Hematopoietic multipotent progenitor cell (in vitro differentiated cells): ENCODE data around the gene KRT35. TPM values are rescaled to one million over a fixed set of nuclear protein-coding genes. Genes with fewer than 3 reads are reported as not detected.

ENCODE experiments used
- DNase-seq, 3 donors: peaks; one replicate each; pipeline ENCODE4 v3.0.0-alpha.2; 2011 to 2015; ENCODE audit warnings: low read depth in 2 of 3, low spot score in 2 of 3
- total RNA-seq: library from RNA; depleted of rRNA; stranded (reverse); fragments of >200 nt; gene quantifications from one replicate; pipeline ENCODE4 v1.2.3, GENCODE V29; 2012

The KRT35 gene
- total RNA-seq, 1 donor: not detected

DNA sequence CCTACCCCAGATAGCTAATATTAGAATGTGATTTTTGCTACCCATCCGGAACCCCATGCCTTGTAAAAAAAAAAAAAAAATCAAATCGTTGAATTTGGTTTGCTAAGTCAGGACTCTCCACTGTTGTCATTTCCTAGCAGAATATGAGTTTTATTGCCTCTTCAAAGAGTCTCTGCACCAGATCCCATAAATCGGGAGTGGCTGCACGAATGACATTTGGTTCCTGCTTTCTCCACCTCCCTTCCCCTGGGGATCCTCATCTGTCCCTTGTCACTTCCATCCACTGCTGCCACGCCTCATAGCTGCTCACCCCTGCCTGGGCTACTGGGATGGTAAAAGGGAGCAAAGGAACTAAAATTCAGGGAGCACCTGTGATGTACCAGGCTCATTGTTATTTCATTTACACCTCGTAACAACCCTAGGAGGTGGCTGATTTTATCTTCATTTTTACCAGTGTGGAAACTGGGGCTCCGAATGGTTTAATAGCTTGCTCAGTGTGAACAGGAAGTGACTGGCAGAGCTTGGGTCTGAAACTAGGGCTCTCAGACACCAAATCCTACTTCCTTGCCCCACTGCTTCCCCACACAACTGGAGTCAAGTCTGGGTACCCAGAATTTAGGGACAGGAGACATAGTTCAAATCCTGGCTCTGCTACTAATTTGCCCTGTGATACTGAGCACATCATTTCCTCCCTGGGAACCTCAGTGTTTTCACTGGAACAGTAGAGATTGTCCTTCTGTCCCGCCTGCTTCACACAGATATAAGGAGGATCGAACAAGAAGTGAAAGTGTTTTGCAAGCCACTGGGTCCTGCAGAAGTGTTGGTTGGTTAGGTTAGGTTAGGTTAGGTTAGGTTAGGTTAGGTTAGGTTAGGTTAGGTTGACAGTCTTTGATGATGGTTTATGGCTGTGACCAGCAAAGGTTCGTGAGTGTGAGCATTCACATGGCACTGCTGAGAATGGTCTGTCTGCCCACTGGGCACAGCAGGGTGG is 9.3 kb upstream of the KRT35 start:
- no peak for DNase-seq

- no peak for DNase-seq
These were observed 8.6 kb upstream of the KRT35 start, which contains the start of gene KRT36 for GRCh38 chr17:41489531-41489930. TSS of gene KRT36 (minus strand) at chr17:41489910. CDS start at chr17:41489864, 46 bp downstream.

DNA sequence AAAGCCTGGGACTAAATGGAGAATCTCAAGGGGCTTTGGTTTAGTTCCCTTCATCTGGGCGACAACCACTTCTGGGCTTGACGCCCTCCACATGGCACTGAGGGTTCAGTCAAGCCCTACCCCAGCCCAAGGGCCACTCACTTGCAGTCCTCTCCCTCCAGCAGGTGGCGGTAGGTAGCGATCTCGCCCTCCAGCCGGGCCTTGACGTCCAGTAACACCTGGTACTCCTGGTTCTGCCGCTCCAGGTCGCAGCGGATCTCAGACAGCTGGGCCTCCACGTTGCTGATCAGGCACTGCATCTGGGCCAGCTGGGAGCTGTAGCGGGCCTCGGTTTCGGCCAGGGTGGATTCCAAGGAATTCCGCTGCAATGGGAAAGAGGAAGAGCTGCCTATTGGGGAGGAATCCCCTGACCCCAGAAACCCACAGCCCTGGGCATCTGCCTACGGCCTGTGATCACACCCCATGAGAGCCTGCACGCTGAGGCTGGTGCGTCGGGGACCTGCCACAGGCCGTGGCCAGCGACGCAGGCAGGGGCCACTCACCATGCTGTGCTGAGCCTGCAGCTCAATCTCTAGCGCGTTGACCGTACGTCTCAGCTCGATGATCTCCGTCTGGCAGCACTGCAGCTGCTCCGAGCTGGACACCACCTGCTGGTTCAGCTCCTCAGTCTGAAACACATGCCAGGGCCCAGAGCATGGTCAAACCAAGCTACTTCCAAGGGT is 6.0 kb upstream of the KRT35 start:
- peak in 2 of 3 donors; percentile 14 to 39 for DNase-seq

- DNase-seq: no peak
These were observed 5.4 kb upstream of the KRT35 start for GRCh38 chr17:41486316-41486715.

- DNase-seq: no peak
These were observed 4.3 kb upstream of the KRT35 start for GRCh38 chr17:41484920-41485904.

DNA sequence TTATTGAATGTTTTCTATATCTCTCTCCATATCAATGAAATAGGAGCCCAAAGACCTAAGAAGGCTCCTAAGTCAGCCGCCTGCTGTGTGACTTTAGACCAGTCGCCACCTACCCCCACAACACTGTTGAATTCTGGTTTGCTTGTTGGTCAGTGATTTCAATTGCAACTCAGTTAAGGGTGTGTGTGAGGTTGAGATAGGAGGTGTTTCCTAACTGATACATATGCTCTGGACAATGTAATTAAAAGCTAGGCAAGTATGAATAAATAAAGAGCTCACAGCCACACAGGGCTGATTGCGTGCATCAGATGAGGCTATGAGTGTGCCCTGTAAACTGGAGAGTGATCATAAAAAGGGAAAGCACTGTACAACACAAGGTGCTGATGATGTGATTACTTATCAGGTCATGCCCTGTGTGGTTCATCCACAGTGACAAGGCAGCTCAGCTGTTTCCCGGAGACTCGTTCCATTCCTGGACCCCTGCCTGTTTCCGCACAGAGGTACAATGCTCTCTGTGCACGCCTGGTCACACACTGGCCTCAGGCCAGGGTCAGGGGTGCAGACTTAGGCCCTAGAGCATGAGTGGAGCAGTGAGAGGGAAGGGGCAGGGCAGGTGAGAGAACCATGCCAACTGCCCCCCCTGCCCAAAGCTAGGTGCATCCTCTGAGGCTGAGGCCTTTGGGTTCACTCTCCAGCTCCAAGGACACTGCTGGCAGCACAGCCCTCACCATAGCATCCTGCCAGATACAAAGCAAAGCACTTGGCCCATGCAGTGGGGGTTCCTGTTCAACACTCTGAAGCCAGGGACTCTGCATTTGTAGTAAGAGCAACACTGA is 3.3 kb upstream of the KRT35 start:
- DNase-seq: no peak

DNA sequence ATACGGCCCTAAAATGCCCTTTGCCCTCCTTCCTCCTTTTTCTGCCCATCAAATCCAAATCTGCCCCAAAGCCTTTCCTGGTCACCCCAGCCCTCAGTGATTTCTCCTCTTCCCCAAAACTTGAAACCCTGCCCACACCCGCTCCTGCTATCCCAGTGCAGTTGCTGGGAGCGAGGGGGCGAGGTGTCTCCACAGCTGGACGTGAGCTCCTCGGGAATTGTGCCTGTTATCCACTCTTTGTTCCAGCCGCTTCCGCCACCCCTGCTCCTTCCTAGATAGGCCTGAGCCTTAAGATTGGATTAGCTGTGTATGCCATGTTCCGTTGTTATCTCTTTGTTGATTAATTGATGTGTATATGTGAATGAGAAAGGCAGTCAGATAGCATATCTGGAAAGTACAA is 2.6 kb upstream of the KRT35 start:
- DNase-seq: no peak

- DNase-seq: no peak
These were observed 370 bp downstream of the KRT35 start for GRCh38 chr17:41480581-41480980.

GRCh38 chr17:41480136-41480535 is 815 bp downstream of the KRT35 start:
- no peak for DNase-seq

DNA sequence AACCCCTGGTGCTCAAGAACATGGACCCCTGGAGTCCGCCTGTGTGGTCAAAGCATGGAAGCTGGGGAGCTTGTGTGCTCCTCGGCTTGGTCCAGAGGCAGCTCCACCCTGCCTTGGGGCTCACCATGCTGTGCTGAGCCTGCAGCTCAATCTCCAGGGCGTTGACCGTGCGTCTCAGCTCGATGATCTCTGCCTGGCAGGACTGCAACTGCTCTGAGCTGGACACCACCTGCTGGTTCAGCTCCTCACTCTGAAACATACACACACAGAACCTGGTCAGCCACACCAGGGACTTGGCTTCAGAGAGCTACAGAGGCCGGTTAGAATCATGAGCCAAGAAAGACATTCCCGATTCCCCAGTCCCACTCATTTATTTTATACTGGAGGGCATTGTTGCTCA is 2.7 kb downstream of the KRT35 start:
- DNase-seq: no peak

DNA sequence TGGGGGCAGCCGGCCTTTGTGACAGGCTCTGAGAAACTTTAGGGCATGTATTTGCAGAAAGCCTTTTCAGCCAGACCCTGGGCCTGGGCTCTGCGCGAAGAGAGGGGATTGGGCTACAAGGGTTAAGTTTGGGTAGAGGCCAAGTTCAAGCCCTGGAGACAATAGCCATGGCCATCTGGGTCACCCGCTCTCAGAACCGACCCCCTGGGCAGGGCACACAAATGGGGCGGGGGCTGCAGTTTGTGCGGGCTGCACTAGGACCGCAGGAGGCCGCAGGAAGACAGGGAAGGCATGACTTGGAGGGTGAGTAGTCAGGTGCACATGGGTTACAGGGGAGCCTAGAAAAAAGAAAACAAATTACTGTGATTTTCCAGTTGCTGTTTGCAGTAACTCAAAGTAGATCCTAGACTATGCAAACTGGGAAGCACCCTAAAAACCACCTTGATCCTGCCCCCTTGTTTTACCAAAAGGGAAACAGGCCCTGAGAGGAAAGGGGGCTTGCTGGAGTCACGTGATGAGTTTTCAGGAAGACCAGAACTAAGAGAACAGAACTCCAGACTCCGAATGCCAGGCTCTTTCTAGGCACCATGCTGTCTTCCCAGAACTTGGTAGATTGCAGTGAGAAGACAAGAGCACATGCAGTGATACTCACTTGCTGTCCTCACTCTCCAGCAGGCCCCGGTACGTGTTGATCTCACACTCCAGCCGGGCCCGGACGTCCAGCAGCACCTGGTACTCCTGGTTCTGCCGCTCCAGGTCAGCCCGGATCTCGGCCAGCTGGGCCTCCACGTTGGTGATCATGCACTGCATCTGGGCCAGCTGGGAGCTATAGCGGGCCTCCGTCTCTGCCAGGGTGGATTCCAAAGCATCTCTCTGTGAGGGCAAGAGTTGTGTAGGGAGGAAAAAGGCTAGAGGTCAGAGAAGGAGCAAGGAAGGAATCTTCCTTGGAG is 3.8 kb downstream of the KRT35 start:
- DNase-seq: no peak

DNA sequence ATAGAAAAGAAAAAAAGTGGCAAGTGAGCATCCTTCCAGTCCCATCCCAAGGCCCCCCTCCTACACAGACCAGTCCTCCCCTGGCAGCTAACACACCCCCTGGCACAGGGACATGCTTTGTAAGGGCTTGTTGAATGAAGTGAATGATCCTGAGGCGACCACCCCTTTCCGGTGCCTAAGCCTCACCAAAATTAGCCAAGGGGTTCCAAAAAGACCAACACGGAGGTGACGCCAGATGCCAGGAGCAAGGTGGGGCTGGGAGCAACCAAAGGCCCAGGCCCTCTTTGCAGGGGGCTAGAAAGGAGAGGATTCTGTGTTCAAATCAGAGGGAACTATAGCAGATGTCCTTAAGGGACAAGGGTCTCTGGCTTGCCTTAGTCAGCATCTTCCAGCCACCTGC is 5.5 kb downstream of the KRT35 start:
- no peak for DNase-seq

DNA sequence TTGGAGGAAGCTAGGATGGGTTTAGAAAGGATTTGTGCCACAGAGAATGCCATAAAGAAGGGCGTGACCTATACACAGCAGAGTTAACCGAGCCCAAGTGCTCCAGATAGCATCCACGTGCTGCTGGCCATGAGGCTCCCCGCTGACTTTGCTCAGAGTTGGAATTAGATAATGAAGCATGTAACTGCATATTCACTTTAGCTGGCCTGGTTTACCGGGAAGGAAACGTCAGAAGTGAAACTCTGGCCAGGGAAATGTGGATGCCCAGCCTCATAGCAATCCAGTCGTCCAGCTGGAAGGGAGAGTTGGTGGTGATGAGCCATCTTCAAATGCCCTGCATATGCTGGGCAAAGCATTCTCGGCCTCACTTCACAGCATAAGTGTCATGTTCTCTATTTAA is 6.1 kb downstream of the KRT35 start:
- DNase-seq: no peak

GRCh38 chr17:41468346-41468745 is 12.6 kb downstream of the KRT35 start:
- no peak for DNase-seq

GRCh38 chr17:41467561-41467960 is 13.4 kb downstream of the KRT35 start:
- DNase-seq: no peak

DNA sequence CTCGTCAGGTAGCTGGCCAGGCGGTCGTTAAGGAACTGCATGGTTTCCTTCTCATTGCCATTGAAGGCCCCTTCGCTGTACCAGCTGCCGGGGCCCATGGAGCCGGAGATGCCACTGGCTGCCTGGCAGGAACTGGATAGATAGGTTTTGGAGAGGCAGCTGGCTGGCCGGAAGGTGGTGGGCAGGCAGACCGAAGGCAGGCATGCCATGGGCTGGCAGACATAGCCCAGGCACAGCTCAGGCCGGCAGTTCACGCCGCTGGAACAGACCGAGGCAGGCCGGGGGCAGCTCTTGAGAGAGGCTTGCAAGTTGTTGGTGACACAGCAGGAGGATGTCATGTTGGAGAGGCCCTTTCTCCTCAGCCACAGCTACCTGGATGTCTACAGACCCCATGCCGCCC is 14.0 kb downstream of the KRT35 start, which contains the start of gene KRT32:
Gene KRT32 (minus strand): TSS at position 399 of the 400 bp plus-strand sequence. CDS start 61 bp downstream, at position 338.
- no peak for DNase-seq

DNA sequence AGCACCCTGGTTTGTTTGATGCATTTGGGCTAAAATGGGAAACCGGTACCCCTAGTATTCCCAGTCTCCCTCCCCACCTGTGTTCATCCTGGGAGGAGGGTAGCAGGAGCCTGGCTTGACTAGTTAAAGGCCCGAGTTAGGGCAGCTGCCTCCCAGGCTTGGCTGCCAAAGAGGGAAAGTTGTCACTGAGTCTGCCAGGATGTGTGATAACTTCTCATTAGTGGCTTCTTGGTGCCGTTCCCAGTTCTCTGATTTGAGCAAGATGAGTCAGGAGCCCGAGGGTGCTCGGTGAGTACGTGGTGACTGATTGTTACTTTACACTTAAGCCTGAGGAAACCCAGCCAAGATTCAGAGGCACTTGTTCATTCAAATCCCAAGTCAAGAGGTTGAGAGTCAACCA is 16.3 kb downstream of the KRT35 start:
- DNase-seq: no peak

DNA sequence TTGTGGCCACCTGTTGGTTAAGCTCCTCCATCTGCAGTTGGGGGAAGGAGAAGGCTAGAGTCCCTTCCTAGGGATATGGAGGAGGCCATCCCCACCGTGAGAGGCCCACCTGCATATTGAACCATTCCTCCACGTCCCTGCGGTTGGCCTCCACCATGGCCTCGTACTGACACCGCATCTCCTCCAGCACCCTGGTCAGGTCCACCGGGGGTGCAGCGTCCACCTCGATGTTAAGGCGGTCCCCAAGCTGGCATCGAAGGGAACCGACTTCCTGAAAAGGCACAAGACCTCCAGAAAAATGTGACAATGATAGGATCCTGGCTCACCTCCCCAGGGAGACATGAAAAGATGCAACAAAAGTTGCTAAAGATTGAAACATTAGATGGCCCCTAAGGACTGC is 16.8 kb downstream of the KRT35 start:
- DNase-seq: no peak
